Measurements from ENCODE around the gene BSCL2. TPM values are rescaled to one million over a fixed set of nuclear protein-coding genes. Genes with fewer than 3 reads are reported as not detected.

Gene BSCL2
- total RNA-seq: 79.3 TPM

DNA sequence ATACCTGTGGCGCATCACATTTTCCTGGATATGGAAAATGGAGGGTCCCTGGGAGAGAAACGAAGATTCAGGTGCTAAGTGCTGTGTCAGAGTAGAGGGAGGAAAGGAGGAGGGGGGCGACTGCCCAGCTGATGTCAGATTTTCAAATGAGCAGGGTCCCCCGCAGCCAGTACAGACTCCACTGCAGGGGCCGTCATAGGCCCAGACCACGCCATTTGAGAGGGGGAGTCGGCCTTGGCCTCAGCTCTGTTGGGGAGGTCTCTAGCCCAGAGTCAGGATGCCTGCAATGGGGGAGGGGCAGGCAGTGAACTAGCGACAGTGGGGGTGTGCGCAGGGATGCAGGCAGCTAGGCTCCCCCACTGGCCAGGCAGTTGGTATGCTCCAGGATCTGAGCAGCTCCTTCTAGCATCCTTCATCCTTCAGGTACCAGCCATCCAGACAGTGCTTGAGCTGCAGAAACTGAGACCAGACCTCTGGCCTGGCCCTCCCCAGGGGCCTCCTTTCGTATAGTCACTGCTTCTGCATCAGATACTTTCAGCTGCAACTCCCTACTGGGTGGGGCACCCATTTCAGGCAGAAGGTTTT, at the start of gene BSCL2, which contains the start of gene GNG3:
Gene BSCL2, minus strand, starts transcription at position 148 of the 585 bp plus-strand sequence. CDS start 229 bp downstream, outside the sequence.
Gene GNG3, plus strand, starts transcription at position 400 of the 585 bp plus-strand sequence. CDS start 620 bp downstream, outside the sequence.

DNA sequence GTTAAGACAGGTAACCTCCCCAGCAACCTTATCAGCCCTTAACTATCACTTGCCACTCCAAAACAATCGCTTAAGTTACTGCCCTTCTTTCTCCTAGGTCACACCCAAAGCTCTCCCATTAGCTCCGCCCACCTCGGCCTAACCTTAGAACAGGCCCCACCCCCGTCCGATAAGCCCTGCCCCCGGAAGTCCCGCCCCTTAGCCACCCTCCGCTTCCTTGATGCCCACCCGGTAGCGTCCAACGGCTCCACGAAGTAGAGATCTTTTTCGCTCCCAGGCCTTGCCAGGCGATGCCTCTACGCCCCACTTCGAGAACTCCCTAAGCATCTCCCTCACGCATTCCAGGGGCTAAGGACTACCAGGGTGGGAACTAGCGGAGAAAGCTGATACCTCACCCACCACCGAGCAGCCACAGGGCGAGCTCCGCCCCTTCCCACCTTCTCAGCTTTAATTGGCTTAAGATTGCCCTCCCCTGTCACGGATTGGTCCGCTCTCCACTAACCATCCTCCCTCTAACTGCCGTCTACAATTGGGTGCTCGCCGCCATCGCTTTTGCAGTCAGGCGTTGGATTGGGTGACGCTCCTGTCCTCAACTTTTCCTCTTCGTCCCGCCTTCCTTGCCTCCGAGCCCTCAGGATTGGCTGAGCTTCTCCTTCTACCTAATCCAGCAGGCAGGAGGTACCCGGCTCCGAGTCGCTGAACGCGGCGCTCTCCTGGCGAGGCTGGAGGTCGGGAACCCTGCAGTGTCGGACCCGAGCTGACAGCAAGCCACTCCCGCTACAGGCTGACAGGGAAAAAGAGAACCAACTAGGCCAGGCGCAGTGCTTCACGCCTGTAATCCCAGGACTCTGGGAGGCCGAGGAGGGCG, 46.7 kb upstream of the BSCL2 start, which contains the start of gene ZBTB3:
Gene ZBTB3, minus strand, starts transcription at position 425 of the 868 bp plus-strand sequence. CDS start 496 bp downstream, outside the sequence.

DNA sequence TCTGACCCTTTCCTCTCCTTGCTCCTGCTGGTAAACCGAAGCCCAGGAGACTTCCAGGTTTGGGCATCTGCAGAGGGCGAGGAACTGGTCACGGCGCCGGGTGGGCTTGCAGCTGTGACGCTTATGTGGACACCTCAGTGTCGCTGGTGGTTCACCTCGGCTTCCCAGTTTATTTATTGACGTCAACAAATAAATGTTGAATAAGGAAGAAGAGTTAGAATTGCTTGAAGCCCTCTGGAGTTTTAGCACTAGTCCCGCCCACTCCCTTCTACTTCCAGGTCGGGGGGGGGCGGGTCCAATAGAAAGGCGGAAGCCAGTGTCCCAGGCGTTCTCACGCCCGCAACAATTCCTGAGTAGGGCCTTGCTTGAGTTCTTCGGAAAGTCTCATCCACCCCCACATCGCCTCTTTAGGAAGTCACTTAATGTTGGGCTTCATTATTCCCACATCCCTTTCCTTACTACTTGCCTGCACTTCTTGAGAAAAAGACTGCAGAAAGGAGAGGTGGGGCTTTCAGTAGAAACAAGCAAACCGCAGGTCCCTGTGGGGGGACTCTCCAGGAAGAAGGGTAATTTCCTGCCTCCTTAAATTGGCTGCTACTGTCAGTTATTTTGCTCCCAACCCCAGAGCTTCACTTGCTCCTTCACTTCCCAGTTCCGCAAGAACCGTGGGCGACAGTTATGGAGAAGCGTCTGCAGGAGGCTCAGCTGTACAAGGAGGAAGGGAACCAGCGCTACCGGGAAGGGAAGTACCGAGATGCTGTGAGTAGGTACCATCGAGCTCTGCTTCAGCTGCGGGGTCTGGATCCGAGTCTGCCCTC, 21.2 kb upstream of the BSCL2 start, which contains the start of gene TTC9C:
Gene TTC9C, plus strand, starts transcription at position 316 of the 818 bp plus-strand sequence. Its CDS starts 363 bp downstream, at position 679.

DNA sequence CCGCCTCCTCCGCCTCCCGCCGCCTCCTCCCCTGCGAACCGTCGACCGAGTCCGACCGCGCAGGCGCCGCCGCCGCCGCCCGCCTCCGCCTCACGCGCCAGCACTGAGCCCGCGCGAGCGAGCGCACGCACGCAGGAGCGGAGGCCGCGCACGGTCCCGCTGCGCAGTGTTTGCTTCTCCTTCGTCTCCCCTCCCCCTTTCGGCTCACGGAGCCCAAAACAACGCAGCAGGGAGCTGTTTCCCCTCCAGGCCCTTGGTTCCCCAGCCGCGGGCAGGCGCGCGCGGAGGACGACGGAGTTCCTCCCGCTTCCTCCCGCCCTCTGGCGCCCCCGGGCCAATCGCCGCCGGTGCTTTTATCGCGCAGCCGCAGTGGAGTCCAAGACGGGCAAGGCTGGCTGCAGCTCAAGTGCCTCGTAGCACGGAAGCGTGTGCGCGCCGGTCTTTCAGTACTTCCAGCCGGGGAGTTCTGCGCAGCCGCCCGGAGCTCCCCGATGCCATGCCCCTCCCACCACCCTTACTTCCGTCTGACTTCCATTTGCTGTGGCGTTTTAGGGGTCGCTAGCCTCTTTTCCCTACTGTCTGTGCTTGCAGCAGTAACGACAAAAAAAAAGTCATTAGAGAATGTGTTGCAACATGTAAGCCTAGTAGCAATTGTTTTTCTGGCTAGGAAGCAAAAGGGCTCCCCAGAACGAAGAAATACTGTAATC, 20.1 kb upstream of the BSCL2 start, which contains the start of gene HNRNPUL2:
Gene HNRNPUL2, minus strand, starts transcription at position 293 of the 707 bp plus-strand sequence. CDS start 301 bp downstream, outside the sequence.

DNA sequence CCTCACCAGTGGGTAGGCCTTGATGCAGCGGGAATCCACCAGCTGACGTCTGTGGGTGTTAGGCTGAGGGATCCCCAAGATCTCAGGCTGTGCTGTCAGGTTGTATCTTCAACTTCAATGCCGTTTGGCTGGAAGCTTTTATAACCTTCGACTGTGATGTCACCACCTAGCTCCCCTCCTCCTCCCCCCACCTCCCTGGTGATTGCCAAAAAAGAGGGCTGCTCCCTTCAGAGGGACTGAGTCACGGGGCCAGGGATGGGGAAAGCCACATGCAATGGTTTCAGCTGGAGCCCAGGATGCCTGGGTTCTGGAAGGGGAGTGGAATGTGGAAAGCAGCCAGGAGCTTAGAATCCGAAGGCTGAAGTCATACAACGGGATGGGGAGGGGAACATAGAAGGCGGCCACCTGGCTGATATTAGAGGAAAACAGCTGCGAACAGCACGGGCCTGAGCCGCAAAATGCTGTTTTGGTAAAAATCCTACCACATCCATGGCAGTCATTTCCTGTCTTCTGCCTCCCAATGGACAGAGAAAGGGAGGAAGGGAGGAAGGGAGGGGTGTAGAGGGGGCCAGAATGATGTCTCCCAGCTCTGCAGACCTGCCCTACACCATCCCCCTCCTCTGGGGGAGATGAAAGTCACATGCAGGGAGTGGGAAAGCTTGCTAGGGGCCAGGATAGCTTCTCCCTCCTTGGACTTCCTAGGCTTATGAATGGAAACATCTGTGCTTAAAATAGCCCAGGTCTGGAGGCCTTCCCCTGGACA, 17.6 kb downstream of the BSCL2 start, which contains the start of gene LRRN4CL:
Gene LRRN4CL, minus strand, starts transcription at position 110 of the 763 bp plus-strand sequence. CDS start 1,022 bp downstream, outside the sequence.

DNA sequence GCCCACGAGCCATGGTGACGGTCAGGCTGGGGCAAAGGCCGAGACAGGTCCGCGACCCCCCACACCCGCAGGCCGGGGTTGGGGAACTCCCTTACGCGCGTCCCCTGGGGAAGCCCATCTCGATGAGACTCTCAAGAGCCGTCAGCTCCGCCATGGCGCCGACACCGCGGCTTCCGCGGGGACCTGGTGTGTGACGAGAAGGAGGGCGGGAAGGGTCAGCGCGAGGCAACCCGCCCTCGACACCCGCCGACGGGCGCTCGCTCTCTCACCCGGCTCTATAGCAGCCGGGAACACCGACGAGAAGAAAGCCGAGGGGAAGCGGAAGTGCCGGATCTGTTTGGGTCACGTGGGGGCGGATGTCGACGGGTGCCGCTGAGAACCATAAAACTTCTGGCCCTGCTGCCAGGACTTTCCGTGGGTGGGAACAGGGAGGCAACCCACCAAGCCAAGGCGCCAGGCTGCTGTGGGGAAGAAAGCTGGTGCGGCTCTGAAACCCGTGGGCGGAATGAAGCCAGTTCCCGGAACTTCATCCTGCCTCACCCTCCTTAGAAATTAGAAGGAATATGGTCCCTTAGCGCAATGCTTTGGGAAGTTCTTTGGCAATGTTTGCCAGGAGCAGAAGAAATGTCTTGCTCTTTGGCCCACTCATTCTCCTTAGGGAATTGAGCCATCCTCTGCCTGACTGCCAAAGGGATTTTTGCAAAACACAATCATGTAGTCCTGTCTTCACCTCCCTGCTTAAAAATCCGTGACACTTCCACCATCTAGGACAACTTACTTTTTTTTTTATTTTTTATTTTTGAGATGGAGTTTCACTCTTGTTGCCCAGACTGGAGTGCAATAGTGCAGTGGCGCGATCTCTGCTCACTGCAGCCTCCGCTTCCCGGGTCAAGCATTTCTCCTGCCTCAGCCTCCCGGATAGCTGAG, 28.2 kb downstream of the BSCL2 start, which contains the start of gene UBXN1:
Gene UBXN1, minus strand, starts transcription at position 304 of the 927 bp plus-strand sequence. Its CDS starts 150 bp downstream, at position 154.

DNA sequence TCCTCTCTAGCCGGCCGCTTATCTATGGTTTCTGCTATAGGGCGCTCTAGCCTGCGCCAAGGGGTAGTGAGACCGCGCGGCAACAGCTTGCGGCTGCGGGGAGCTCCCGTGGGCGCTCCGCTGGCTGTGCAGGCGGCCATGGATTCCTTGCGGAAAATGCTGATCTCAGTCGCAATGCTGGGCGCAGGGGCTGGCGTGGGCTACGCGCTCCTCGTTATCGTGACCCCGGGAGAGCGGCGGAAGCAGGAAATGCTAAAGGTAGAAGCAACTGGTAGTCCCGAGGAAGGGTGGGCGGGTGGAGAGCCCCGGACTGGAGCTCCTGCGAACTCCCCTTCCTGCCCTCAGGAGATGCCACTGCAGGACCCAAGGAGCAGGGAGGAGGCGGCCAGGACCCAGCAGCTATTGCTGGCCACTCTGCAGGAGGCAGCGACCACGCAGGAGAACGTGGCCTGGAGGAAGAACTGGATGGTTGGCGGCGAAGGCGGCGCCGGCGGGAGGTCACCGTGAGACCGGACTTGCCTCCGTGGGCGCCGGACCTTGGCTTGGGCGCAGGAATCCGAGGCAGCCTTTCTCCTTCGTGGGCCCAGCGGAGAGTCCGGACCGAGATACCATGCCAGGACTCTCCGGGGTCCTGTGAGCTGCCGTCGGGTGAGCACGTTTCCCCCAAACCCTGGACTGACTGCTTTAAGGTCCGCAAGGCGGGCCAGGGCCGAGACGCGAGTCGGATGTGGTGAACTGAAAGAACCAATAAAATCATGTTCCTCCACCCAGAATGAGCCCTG, 35.4 kb downstream of the BSCL2 start, which contains the start of the genes LBHD1 and UQCC3:
Gene LBHD1, minus strand, starts transcription at position 660 of the 782 bp plus-strand sequence. CDS start 2,236 bp downstream, outside the sequence.
Gene UQCC3, plus strand, starts transcription at position 66 of the 782 bp plus-strand sequence. Its CDS starts 73 bp downstream, at position 139.

DNA sequence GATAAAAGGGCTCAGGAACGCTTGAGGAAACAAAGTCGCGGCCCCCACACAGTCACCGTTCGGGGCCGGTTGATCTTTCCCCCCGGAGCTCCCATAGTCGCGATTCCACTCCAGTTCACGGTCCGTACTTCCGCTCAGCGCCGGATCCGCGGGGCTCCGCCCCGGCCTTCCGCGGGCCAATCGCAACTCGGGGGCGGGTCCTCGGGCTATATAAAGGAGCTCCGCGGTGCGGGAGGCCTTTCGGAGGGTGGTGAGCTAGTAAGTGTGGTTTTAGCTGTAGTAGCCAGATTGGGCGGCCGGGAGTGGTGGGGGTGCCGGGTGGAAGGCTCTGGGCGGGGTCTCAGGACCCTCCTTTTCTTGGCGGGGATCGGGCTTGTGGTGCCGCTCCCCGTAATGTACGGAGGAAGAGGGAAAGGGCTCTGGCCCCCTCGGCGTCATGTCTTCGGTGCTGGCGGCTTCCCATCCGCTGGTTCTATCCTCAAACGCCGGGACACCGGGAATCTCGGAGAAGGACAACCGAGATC, 42.1 kb downstream of the BSCL2 start, which contains the start of the genes C11orf98 and CSKMT:
Gene C11orf98, minus strand, starts transcription at position 136 of the 524 bp plus-strand sequence. Its CDS starts 41 bp downstream, at position 95.
Gene CSKMT, plus strand, starts transcription at position 238 of the 524 bp plus-strand sequence. CDS start 568 bp downstream, outside the sequence.

DNA sequence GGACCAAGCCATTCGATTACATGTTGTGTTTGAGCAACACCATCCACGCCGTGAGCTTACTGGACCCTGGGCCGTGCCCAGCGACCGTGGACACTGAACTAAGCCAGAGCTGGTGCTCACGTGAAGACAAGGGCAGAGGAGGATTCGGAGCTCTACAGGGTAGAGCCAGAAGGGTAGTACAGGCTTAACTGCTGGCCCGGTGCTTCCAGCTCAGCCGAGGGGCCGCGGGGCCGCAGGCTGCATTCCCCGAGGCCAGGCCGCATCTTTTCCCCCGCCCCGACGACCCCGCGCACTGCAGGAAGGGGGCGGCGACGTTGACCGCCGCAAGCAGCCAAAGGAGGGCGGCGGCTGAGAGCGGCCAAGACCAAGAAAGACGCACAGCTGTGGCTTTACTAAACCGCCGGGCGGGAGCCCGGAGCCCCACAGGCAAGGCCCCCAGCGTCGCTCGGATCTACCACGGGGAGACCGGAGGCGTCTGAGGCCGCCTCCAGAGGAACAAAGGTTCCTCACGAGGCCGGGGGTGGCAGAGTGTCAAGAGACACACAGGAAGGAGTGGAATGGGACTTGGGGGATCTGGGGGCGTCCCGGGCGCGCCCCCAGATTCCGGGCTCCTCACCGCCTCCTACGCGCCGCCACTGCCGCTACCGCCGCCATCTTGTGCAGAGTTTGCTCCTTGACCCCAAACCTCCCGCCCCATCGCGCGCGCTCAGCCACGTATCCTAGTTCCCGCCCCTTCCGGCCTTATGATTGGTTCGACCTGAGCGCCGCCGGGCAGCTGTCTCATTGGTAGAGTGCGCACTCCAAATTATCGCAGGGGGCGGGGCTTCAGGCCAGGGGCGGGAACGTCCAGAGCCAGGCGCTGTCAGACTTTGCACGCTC, 61.0 kb downstream of the BSCL2 start, which contains the start of gene GANAB:
Gene GANAB, minus strand, starts transcription at position 668 of the 879 bp plus-strand sequence. Its CDS starts 14 bp downstream, at position 654.

Small RNA genes within 50 kb of the gene (small RNA-seq; reads per million reads assigned to genes)
- gene SNORA57 (ENCODE audit: low replicate concordance): not detected

Other genes starting within 250 kb of the BSCL2 start
- 286 TPM for gene AHNAK, start 160.6 kb downstream of the BSCL2 start, total RNA-seq
- gene EEF1G, start 133.5 kb downstream of the BSCL2 start, total RNA-seq: 1,423 TPM
- 12.9 TPM for gene TUT1, start 115.9 kb downstream of the BSCL2 start, total RNA-seq
- 79.0 TPM for gene MTA2, start 105.6 kb downstream of the BSCL2 start, total RNA-seq
- gene EML3, start 94.6 kb downstream of the BSCL2 start, total RNA-seq: 26.9 TPM
- gene ROM1, start 94.2 kb downstream of the BSCL2 start, total RNA-seq: 1.6 TPM
- 28.3 TPM for gene B3GAT3, start 85.4 kb downstream of the BSCL2 start, total RNA-seq
- gene GANAB, start 60.8 kb downstream of the BSCL2 start, total RNA-seq: 253 TPM
- 23.0 TPM for gene INTS5, start 54.1 kb downstream of the BSCL2 start, total RNA-seq
- gene C11orf98, start 42.2 kb downstream of the BSCL2 start, total RNA-seq: 20.1 TPM
- gene CSKMT, start 42.1 kb downstream of the BSCL2 start, total RNA-seq: 8.9 TPM
- 10.2 TPM for gene UQCC3, start 35.8 kb downstream of the BSCL2 start, total RNA-seq
- 4.0 TPM for gene LBHD1, start 35.2 kb downstream of the BSCL2 start, total RNA-seq
- 89.0 TPM for gene UBXN1, start 28.4 kb downstream of the BSCL2 start, total RNA-seq
- gene LRRN4CL, start 17.9 kb downstream of the BSCL2 start, total RNA-seq: 5.4 TPM
- not detected for gene GNG3, start 252 bp upstream of the BSCL2 start, total RNA-seq
- gene HNRNPUL2, start 20.0 kb upstream of the BSCL2 start, total RNA-seq: 39.5 TPM
- 34.4 TPM for gene TTC9C, start 21.1 kb upstream of the BSCL2 start, total RNA-seq
- 14.8 TPM for gene ZBTB3, start 46.7 kb upstream of the BSCL2 start, total RNA-seq
- 87.4 TPM for gene POLR2G, start 54.2 kb upstream of the BSCL2 start, total RNA-seq
- 36.1 TPM for gene TAF6L, start 64.0 kb upstream of the BSCL2 start, total RNA-seq
- gene TMEM179B, start 80.0 kb upstream of the BSCL2 start, total RNA-seq: 43.4 TPM
- gene TMEM223, start 84.6 kb upstream of the BSCL2 start, total RNA-seq: 20.4 TPM
- 37.9 TPM for gene NXF1, start 98.0 kb upstream of the BSCL2 start, total RNA-seq
- gene STX5, start 124.6 kb upstream of the BSCL2 start, total RNA-seq: 34.2 TPM
- gene TEX54, start 125.4 kb upstream of the BSCL2 start, total RNA-seq: not detected
- 33.6 TPM for gene WDR74, start 132.2 kb upstream of the BSCL2 start, total RNA-seq
- gene SLC3A2, start 173.5 kb upstream of the BSCL2 start, total RNA-seq: 139 TPM
- gene CHRM1, start 213.9 kb upstream of the BSCL2 start, total RNA-seq: not detected

Measured in metanephros (tissue), 2 donors.